Bone marrow (tissue), 2 donors: ENCODE measurements around the gene SFTPB.
A peak's percentile ranks its signal among the peaks of the same experiment; 100 is the strongest.
"Not testable (repeated sequence)": the region's sequence is repeated elsewhere in the genome, so short reads cannot be mapped to it uniquely, and the experiment has no call there.

ENCODE experiments used
- DNase-seq, 2 donors: peaks; one replicate each; lab custom pipeline; 2025; lab: John Stamatoyannopoulos, UW

Gene SFTPB

DNA sequence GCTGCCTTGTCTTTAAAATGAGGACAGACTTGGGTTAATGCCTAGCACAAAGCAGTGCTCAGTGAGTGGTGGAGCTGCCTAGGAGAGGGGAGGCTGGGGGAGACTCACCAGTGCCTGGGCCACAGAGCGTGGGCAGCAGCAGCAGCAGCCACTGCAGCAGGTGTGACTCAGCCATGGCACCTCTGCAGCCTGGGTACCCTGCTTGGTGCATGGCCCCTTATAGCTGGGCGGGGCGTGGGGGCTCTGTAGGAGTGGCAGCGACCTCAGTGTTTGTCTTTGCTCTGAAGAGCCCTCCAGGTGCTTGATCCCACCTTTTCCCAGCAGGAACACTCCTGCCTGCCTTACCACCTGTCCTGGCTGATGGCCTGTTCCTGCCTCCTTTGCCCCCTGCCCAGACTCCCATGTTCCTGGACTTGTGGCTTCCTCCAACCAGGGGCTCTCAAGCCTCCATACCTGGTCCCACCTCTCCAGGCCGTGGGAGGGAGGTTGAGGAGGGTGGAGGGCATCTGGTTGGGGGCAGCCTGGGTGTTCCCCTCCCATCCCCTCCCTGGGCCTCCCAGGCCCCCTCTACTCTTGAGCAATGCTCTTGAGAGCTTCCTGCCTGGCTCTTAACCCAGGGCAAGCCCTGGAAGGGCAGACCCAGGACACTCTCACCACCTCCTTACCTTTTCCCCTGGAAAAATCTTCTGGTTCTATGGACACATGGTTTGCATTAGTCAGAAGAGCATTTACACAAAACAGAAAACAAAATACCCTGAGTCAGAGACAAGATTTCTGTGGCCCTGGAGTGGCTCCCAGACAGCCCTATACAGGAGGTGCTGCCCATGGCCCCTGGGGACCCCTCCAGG is at the start of gene SFTPB:
Gene SFTPB, minus strand, starts transcription at position 191 of the 848 bp plus-strand sequence. Its CDS starts 16 bp downstream, at position 175.
- no peak for DNase-seq

DNA sequence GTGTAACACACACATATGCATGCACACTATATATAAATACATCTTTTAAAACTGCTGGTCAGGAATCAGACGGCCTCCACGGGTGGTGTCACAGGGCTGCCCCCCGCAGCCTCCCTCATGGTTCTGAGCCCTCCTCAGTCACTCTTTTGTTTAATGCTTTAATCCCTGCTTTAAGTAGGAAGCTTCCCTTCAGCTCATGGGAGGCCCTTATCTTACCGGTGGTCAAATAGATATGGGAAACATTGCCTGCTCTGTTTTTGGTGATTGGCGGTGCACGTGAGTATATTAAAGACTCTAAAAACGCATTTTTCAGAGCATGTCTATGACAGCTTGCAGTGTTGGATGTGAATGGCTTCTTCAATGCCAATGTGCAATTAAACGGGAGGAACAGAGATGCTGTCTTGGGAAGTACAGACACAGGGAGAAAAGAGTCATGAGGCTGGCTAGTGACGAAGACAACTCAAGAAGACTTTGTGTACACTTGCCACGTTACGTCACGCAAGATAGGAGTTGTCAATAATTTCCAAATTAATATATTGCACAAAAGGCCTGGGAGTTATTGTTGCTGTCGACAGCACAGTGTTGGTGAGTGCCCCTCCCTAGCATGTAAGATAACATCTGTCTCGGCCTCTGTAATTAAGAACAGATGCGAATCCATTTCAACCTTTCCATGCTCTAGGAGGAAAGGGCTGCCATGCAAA is 49.5 kb upstream of the SFTPB start:
- DNase-seq = no peak

GRCh38 chr2:85716346-85716914 is 48.4 kb upstream of the SFTPB start:
- DNase-seq = no peak

DNA sequence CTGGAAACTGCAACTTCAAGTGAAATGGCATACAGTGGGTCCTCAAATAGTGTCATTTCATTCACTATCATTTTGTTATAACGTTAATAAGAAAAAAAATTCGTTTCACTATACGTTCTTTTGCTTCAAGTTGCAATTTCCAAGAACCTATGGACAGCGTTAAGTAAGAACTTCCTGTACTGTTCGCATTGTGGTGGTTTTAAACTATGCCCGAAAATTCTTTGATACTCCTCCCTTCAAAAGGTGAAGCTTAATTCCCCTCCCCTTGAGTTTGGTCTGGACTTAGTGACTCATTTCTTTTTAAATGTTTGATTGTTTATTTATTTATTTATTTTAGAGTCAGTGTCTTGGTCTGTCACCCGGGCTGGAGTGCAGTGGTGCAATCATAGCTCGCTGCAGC is 46.8 kb upstream of the SFTPB start:
- no peak for DNase-seq

GRCh38 chr2:85714421-85714820 is 46.4 kb upstream of the SFTPB start:
- DNase-seq = not testable (repeated sequence)

DNA sequence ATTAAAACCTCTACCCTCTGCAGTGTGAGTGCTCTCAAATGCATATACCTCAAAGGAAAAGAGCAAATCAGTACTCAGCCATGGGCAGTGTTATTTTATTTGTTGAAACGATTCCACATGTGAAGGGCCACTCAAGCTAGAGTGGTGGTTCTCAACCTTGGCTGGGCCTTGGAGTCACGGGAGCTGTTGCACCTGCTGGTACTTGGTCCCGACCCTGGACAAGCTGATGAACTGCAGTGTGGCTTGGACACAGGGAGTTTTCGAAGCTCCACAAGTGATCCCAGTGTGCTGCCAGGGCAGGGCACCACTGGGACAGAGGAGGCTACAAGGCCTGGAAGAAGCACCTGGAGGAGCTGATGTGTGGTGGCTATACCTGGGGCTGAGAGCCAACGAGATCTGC is 45.8 kb upstream of the SFTPB start:
- DNase-seq = no peak

- no peak for DNase-seq
Observed at GRCh38 chr2:85712849-85713612, 45.0 kb upstream of the SFTPB start.

DNA sequence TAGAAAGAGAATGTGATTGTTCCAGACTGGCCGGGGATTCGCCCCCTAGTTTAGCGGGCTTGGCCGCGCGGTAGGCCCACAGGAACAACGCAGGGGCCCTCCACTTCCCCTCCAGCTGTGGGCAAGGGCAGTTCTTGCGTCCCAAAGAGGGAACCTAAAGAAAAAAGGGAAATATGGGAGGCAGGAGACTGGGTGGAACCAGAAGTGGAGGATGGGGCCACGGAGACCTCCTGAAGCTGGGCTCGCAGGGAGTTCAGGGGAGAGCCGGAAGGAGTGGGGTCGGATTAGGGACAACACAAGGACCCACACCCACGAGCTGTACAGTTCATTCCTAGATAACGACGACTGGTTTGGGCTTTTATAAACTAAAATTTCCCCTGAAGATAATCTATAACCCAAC is 44.3 kb upstream of the SFTPB start:
- DNase-seq = no peak

DNA sequence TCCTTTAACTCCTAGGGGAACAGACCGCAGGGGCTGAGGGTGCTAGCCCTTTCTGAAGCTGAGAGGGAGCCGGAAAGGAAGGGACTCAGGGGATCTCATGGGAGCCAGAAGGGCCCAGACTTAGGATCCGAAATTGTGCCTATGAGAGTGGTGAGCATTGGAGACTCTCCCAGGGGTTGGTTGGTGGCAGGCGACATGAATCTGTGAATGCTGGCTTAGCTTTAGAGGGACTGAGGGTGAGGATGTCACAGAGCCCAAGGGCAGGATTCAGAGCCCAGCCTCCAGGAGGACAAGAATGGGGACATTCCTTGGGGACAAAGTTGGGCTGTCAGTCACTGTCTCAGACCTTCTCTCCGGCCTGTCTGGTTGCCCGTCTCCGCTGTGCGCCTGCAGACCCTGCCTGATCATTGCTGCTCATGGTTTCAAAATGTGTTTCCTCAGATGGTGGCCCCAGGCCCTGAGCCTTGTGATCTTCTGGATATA is 43.6 kb upstream of the SFTPB start:
- DNase-seq = no peak

- DNase-seq = no peak
Observed at GRCh38 chr2:85710687-85711577, 42.9 kb upstream of the SFTPB start.

DNA sequence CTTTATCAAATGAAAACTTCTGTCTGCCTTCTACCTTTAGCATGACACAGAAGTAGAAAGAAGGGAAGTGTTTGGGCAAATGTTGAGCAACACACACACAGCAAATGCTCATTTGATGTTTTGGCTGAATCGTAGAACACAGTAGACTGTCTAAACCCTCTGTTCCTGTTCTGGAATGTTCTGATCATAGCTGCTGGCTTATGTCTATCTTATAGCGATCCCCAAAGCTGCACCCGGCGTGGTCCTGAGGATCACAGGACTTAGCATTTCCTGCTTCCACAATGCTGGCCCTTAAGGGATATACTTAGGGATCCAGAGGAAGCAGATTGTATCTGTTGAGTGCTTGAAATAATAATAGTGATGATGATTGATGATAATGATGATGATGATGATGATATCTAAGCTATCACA is 41.4 kb upstream of the SFTPB start:
- DNase-seq = no peak

GRCh38 chr2:85708641-85709040 is 40.6 kb upstream of the SFTPB start:
- DNase-seq = no peak

GRCh38 chr2:85707304-85707703 is 39.3 kb upstream of the SFTPB start:
- peak in 1 of 2 donors; percentile 63 for DNase-seq

DNA sequence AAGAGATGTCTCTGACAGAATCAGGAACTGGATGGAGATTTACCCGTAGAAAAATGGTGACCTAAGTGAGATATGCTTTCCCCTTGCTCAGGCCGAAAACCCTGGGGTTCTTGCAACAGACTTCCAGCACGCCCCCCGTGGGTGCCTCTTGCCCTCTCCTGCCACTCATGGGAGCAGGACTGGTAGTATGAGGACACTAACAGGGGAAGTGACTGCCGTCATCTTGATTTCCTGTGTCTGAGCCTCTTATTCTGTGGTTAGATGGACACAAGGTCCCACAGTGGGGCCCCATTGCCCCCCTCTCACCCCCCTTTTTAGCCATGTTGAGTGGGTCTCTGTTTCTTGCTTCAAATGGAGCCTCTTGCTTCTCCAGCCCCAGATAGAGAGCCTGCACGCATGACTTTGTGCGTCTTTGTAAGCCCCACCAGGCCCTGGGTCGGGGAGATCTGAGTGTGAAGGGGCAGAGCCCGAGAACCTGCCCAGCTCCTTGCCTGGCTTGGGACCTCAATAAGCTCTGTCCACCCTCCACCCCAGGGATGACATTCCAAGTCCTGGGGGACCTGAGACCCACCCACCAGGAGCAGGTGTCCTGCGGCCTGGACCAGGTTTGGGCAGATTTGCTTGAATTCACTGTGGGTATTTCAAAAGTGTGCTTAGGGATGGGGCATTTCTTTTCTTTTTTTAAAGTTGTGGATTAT is 38.7 kb upstream of the SFTPB start:
- peak in 1 of 2 donors; percentile 29 for DNase-seq

DNA sequence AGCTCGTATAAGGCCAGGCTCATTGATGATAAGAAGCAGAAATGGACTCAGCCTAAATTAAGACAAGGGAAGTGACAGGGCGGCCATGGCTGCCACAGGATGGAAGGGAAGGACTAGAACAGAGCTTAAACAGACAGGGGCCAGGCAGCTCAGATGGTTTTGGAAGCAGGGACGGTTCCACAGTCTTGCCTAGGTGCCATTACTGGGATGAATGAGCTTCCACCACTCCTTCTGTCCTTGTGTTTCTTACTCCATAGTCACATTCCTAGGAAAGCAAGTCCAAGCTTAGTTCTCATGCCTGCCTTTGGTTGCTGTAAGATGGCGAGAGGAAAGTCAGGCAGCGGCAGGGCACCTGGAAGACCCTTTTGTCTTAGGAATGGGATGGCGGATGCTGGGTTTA is 38.1 kb upstream of the SFTPB start:
- DNase-seq = no peak

- DNase-seq = no peak
Observed at GRCh38 chr2:85705680-85706039, 37.7 kb upstream of the SFTPB start.

DNA sequence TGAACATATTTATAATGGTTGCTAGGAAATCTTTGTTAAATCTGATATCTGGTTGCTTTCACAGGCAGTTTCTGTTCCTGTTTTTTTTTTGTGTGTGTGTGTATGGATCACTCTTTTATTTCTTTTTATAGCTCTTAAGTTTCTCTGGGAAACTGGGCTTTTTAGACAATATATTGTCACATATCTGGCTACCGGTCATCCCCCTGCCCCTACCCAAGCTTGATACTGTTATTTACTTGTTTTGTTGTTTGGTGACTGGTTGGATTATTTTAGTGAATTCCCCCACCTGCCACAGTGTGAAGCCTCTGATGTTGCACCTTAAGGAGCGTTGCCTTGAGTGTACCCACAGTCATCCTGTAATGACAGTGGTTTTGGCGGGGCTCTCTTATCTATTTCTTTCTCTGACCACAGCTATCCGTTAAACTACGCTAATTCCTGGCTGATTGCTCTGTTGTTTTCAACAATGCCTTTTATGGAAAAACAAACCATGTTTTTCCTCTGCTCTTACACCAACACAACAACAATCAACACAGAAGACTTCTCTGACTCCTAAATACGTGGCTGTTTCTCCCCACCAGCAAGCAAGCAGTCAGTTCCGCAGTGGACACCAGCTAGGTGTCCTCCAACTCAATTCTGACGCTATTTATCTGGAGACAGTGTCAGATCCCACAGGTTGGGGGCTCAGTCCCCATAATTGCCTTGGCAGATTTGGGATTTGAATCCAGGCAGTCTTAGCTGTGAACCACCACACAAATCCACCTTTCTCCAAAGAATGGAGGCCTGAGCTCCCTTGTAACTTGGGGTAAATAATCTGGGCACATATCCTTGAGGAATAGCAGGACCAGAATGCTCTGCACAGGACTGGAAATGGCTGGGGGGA is 37.0 kb upstream of the SFTPB start:
- no peak for DNase-seq

GRCh38 chr2:85704038-85704437 is 36.0 kb upstream of the SFTPB start:
- DNase-seq = no peak

DNA sequence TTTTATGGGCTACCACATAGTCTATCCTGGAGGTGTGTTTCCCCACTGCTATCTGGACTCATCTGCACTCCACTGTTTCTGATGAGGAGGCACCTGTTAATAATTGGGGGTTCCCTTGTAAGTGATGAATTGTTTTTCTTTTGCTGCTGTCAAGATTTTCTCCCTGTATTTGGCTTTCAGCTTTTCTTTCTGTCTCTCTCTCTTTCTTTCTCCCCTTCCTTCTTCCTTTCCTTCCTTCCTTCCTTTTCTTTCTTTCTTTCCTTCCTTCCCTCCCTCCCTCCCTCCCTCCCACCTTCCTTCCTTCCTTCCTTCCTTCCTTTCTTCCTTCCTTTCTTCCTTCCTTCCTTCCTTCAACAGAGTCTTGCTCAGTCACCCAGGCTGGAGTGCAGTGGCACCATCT is 35.3 kb upstream of the SFTPB start:
- DNase-seq = no peak

GRCh38 chr2:85702800-85703199 is 34.8 kb upstream of the SFTPB start:
- no peak for DNase-seq
